RCC 7860 (cell line): ENCODE data around the gene UPK3A.
"Not testable (repeated sequence)": the region's sequence is repeated elsewhere in the genome, so short reads cannot be mapped to it uniquely, and the experiment has no call there.

Experiments
- DNase-seq: peaks from one replicate; pipeline ENCODE4 v3.0.0-alpha.2; 2015; ENCODE audit warnings: low spot score
- FAIRE-seq: peaks from 2 replicates; lab custom pipeline; 2012; peaks lifted over from hg19 to GRCh38; lab: Jason Lieb, UNC

UPK3A gene

GRCh38 chr22:45278125-45278524, 6.6 kb upstream of the UPK3A start:
- DNase-seq = no peak
- FAIRE-seq = no peak

- no peak for FAIRE-seq
- DNase-seq = no peak
These were observed 4.2 kb upstream of the UPK3A start for GRCh38 chr22:45280587-45280980.

GRCh38 chr22:45281010-45281409, 3.7 kb upstream of the UPK3A start:
- no peak for FAIRE-seq
- no peak for DNase-seq

- DNase-seq = no peak
- FAIRE-seq = no peak
These were observed 712 bp downstream of the UPK3A start for GRCh38 chr22:45285263-45286058.

GRCh38 chr22:45286854-45287551, 2.3 kb downstream of the UPK3A start:
- FAIRE-seq (no peak), DNase-seq (no peak)

- FAIRE-seq = no peak
- no peak for DNase-seq
These were observed 5.7 kb downstream of the UPK3A start for GRCh38 chr22:45290410-45290936.

GRCh38 chr22:45291061-45291930, 6.5 kb downstream of the UPK3A start:
- FAIRE-seq = no peak
- DNase-seq = no peak

- no peak for FAIRE-seq
- no peak for DNase-seq
These were observed 7.2 kb downstream of the UPK3A start for GRCh38 chr22:45291931-45292290.

- FAIRE-seq = no peak
- no peak for DNase-seq
These were observed 8.1 kb downstream of the UPK3A start for GRCh38 chr22:45292731-45293442.

GRCh38 chr22:45294030-45294429, 9.3 kb downstream of the UPK3A start:
- DNase-seq = no peak
- FAIRE-seq = no peak

GRCh38 chr22:45295004-45295403, 10.3 kb downstream of the UPK3A start:
- FAIRE-seq, DNase-seq: not testable (repeated sequence)

GRCh38 chr22:45295492-45295891, 10.7 kb downstream of the UPK3A start:
- FAIRE-seq (no peak), DNase-seq (no peak)

- FAIRE-seq = no peak
- no peak for DNase-seq
These were observed 12.0 kb downstream of the UPK3A start for GRCh38 chr22:45296628-45297297.

GRCh38 chr22:45298934-45299505, 14.3 kb downstream of the UPK3A start:
- DNase-seq = no peak
- no peak for FAIRE-seq

GRCh38 chr22:45302751-45303150, 18.0 kb downstream of the UPK3A start:
- FAIRE-seq (no peak), DNase-seq (no peak)

- no peak for FAIRE-seq
- DNase-seq = no peak
These were observed 18.4 kb downstream of the UPK3A start for GRCh38 chr22:45303181-45303580.

- DNase-seq (no peak), FAIRE-seq (no peak)
These were observed 20.2 kb downstream of the UPK3A start for GRCh38 chr22:45304971-45305370.

- FAIRE-seq (no peak), DNase-seq (no peak)
These were observed 20.8 kb downstream of the UPK3A start for GRCh38 chr22:45305456-45306075.

GRCh38 chr22:45306139-45306538, 21.4 kb downstream of the UPK3A start:
- FAIRE-seq (no peak), DNase-seq (no peak)
